Left cardiac atrium (tissue), 4 donors: ENCODE data around the gene DDX39A. TPM values are rescaled to one million over a fixed set of nuclear protein-coding genes. Genes with fewer than 3 reads are reported as not detected.
"Not testable (repeated sequence)": the region's sequence is repeated elsewhere in the genome, so short reads cannot be mapped to it uniquely, and the experiment has no call there.

Experiments used
- ATAC-seq, 2 donors: fragments of 200-7000 bp; cut with Tn5 transposase; one replicate each; pipeline ENCODE4 v1.9.1; 2020; ENCODE audit warnings: mild to moderate bottlenecking in 2 of 2, moderate library complexity in 2 of 2
- DNase-seq: peaks from one replicate; pipeline ENCODE4 v3.0.0-alpha.2; 2020
- intact Hi-C, 2 donors: fragments of 100-400 bp; cut with DNase I; formaldehyde crosslinking; loops; one replicate each; pipeline versions ENCODE4 v1.14.1 to v1.15.1; 2022 to 2023
- total RNA-seq, 2 donors: library from RNA; stranded (reverse); fragmentation: NEBNext Ultra II Directional; extraction: Animal tissue kit (Norgen Biotek cat#: 25700); gene quantifications; one replicate each; pipeline ENCODE4 v1.2.1, GENCODE V29; 2021
- donor health status: DM: no; HTN: yes; CAD: no.
- donor health status: DM: no; HTN: yes; CAD: no; lungs with severe emphysema.
- donor health status: DM: yes; HTN: yes; CAD: no.
- donor health status: Dilated cardiomyopathy.

Gene DDX39A
- total RNA-seq, 2 donors from 2014 or later: 31.8 to 41.6 TPM

- ATAC-seq (no peak), DNase-seq (no peak)
- intact Hi-C loops: no loop called here
These were observed 47.8 kb downstream of the DDX39A start for GRCh38 chr19:14371301-14371821.

- intact Hi-C loops: no loop called here
- no peak for ATAC-seq
- no peak for DNase-seq
These were observed 48.2 kb downstream of the DDX39A start for GRCh38 chr19:14370940-14371280.

- DNase-seq (no peak), ATAC-seq (peak in 1 of 2 donors; percentile 23)
- intact Hi-C loops: no loop called here
These were observed 48.8 kb downstream of the DDX39A start for GRCh38 chr19:14370169-14370939.

- DNase-seq: peak; percentile 69
- peak; percentile 51 to 72 for ATAC-seq
These were observed 49.6 kb downstream of the DDX39A start for GRCh38 chr19:14369399-14370168.

GRCh38 chr19:14368011-14368513 lies 51.1 kb downstream of the DDX39A start:
- DNase-seq (no peak), ATAC-seq (no peak)
- intact Hi-C loops: no loop called here

More at GRCh38 chr19:14369399-14370168, 49.6 kb downstream of the DDX39A start:
- intact Hi-C loops: no loop called here

GRCh38 chr19:14367016-14367415 lies 52.1 kb downstream of the DDX39A start:
- no peak for ATAC-seq
- intact Hi-C loops: no loop called here
- DNase-seq: no peak

GRCh38 chr19:14366529-14366928 lies 52.6 kb downstream of the DDX39A start:
- DNase-seq: peak; percentile 70
- peak in 1 of 2 donors; percentile 10 for ATAC-seq
- intact Hi-C loops: no loop called here

- intact Hi-C loops, ATAC-seq, DNase-seq: not testable (repeated sequence)
These were observed 55.1 kb downstream of the DDX39A start for GRCh38 chr19:14364098-14364443.

- intact Hi-C loops: no loop called here
- DNase-seq (peak; percentile 84), ATAC-seq (peak; percentile 82 to 86)
These were observed 55.7 kb downstream of the DDX39A start for GRCh38 chr19:14363183-14364097.

GRCh38 chr19:14361824-14362223 lies 57.3 kb downstream of the DDX39A start:
- ATAC-seq (no peak), DNase-seq (no peak)
- intact Hi-C loops: no loop called here

Other genes with a start within 250 kb of the DDX39A start
- gene ADGRL1, start 213.2 kb downstream of the DDX39A start, total RNA-seq: 10 to 100 TPM; 23.9 to 26.1 TPM
- gene ADGRE5, start 37.9 kb downstream of the DDX39A start, total RNA-seq: 10 to 100 TPM; 41.6 to 43.8 TPM
- gene PKN1, start 14.0 kb upstream of the DDX39A start, total RNA-seq: 100 to 1,000 TPM; 119 to 146 TPM
- gene PTGER1, start 56.0 kb upstream of the DDX39A start, total RNA-seq: under 1 TPM; 0.24 to 0.97 TPM
- gene GIPC1, start 76.8 kb upstream of the DDX39A start, total RNA-seq: 10 to 100 TPM; 49.7 to 49.8 TPM
- 10 to 100 TPM; 50.7 to 70.5 TPM for gene DNAJB1, start 99.1 kb upstream of the DDX39A start, total RNA-seq
- gene TECR, start 110.3 kb upstream of the DDX39A start, total RNA-seq: 100 to 1,000 TPM in 1 of 2 donors, 10 to 100 TPM in 1; 85.7 to 108 TPM
- gene NDUFB7, start 152.7 kb upstream of the DDX39A start, total RNA-seq: 100 to 1,000 TPM; 357 to 393 TPM
- gene CLEC17A, start 163.7 kb upstream of the DDX39A start, total RNA-seq: not detected